ENCODE data around the gene MUC22.
"Not testable (repeated sequence)": the region's sequence is repeated elsewhere in the genome, so short reads cannot be mapped to it uniquely, and the experiment has no call there.

The MUC22 gene

DNA sequence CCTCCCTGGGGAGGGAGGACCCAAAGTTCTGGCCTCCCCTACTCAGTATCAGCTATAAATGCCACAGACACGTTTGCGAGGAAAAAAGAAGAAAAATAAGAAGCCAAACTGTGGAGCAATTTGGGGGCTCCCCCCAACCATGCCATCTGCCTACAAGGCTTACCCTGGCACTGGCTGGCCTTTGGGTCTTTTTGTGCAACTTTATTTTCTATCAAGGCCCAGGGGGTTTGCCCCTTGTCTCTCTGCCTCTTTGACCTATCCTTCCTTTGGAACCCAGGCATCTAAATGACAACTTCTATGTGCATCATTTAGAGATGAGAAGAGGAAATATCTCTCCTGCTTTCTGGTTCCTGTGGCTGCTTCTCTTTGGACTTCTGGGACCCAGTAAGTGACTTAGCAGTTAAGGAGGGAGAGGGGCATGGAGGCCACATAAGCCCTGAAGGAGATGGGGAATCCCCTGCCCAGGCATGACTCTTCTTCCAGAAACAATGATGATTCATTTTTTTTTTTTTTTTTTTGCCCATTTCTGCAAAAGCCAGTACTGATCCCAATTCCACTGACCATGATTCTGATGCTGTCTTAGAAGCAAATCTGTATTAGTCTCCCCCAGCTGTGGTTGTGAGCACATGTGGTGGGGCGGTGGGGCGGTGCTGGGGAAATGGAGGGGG, at the start of gene MUC22:
TSS of gene MUC22 (plus strand) at position 82 of the 668 bp plus-strand sequence. CDS start at position 315, 233 bp downstream.
- TF ChIP-seq POLR2AphosphoS5 (IDR thresholded peaks at IDR 0.05; ENCODE audit: borderline replicate concordance, low read depth, low read length), result no peak
- TF ChIP-seq FOXP2 (optimal IDR thresholded peaks at IDR 0.05; ENCODE audit: control extremely low read depth, extremely low read length, insufficient read depth), result no peak
- TF ChIP-seq EZH2 (IDR thresholded peaks at IDR 0.05), result no peak
- Histone ChIP-seq H3K4me3 (no peak within 1 kb of the TSS), H3K27ac (no peak within 1 kb of the TSS), H3K36me3 (ENCODE audit: insufficient read depth, low read length) (no peaks in the 10 kb centered on the region), H3K9me3 (ENCODE audit: low read depth, low read length) (no peaks in the 10 kb centered on the region), H3K9ac (ENCODE audit: insufficient read length) (no peak within 1 kb of the TSS)
- no peak for DNase-seq (ENCODE audit: low read depth, low spot score)

DNA sequence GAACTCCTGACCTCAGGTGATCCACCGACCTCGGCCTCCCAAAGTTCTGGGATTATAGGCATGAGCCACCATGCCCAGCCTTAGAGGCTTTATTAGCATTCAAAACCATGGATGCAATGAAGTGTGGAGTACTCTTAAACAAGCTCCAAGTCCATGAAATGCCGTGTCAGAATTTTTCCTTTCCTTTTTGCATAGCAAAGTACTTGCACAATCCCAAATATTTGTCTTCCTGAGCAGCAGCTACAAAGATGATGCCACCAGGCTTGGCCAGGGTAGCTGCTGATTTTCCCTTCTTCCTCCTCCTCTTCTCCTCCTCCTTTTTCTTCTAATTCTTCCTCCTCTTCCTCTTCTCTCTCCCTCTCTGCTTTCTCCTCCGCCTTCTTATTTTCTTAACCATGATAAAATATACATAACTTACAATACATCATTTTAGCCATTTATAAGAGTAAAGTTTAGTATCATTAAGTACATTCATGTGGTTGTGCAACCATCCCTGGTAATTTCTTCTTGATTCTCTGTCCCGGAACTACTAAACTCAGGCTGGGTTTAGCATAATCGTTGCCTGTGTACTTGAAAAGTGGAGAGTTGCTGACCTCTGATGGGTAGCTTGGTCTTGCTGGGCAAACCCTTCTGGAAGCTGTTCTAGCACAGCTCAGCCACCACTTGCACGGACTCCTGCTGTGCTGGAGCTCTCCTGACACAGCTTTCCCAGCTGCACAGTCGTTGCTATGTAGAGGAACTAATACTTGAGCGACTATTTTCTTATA, 49.2 kb upstream of the MUC22 start:
- Histone ChIP-seq H3K36me3 (ENCODE audit: insufficient read depth, low read length) (no peaks in the 10 kb centered on the region), H3K4me3 (peak overlapping the region; percentile 42), H3K27ac (no peak overlapping the region), H3K9me3 (ENCODE audit: low read depth, low read length) (no peaks in the 10 kb centered on the region), H3K9ac (ENCODE audit: insufficient read length) (no peak overlapping the region)
- TF ChIP-seq FOXP2 (optimal IDR thresholded peaks at IDR 0.05; ENCODE audit: control extremely low read depth, extremely low read length, insufficient read depth), result no peak
- no peak for TF ChIP-seq EZH2 (IDR thresholded peaks at IDR 0.05)
- TF ChIP-seq POLR2AphosphoS5 (IDR thresholded peaks at IDR 0.05; ENCODE audit: borderline replicate concordance, low read depth, low read length), result no peak
- no peak for DNase-seq (ENCODE audit: low read depth, low spot score)

DNA sequence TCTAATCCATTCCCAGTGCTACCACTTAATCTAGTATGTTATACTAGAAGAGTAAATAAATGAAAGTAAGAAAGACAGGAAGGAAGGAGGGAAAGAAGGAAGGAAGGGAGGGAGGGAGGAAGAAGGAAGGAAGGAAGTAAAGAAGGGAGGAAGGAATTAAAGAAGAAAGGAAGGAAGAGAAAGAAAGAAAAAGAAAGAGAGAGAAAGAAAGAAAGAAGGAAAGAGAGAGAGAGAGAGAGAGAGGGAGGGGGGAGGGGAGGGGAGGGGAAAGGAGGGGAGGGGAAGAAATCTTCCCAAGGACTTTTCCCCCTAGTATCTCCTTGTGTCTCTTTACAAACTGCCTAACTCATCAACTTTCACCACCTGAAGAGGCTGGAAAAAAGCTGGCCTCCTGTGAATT, 47.6 kb upstream of the MUC22 start:
- Histone ChIP-seq H3K9me3 (ENCODE audit: low read depth, low read length) (no peaks in the 10 kb centered on the region), H3K4me3 (no peak overlapping the region), H3K27ac (no peak overlapping the region), H3K36me3 (ENCODE audit: insufficient read depth, low read length) (no peaks in the 10 kb centered on the region), H3K9ac (ENCODE audit: insufficient read length) (no peak overlapping the region)
- TF ChIP-seq EZH2 (IDR thresholded peaks at IDR 0.05), result no peak
- no peak for TF ChIP-seq POLR2AphosphoS5 (IDR thresholded peaks at IDR 0.05; ENCODE audit: borderline replicate concordance, low read depth, low read length)
- no peak for TF ChIP-seq FOXP2 (optimal IDR thresholded peaks at IDR 0.05; ENCODE audit: control extremely low read depth, extremely low read length, insufficient read depth)
- no peak for DNase-seq (ENCODE audit: low read depth, low spot score)

DNA sequence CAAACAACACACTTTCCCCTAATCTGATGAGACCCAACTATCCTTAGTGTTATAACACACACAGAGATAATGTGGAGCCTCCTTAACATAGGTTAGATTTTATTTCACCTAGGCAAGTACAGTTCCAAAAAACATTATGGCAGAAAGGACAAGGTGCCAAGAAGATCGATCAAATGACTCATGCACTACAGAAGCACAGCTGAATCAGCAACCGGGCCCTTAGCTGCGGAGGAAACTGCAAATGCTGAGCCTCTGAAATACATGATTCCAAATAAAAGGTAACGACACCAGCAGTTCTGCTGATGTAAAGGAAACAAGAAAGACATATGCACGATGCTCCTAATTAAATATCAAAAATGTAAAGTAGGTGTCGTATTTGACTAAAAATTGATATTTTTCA, 46.6 kb upstream of the MUC22 start:
- Histone ChIP-seq H3K4me3 (no peak overlapping the region), H3K9me3 (ENCODE audit: low read depth, low read length) (no peaks in the 10 kb centered on the region), H3K27ac (no peak overlapping the region), H3K9ac (ENCODE audit: insufficient read length) (no peak overlapping the region), H3K36me3 (ENCODE audit: insufficient read depth, low read length) (no peaks in the 10 kb centered on the region)
- DNase-seq (ENCODE audit: low read depth, low spot score), result no peak
- no peak for TF ChIP-seq POLR2AphosphoS5 (IDR thresholded peaks at IDR 0.05; ENCODE audit: borderline replicate concordance, low read depth, low read length)
- no peak for TF ChIP-seq EZH2 (IDR thresholded peaks at IDR 0.05)
- TF ChIP-seq FOXP2 (optimal IDR thresholded peaks at IDR 0.05; ENCODE audit: control extremely low read depth, extremely low read length, insufficient read depth), result no peak

DNA sequence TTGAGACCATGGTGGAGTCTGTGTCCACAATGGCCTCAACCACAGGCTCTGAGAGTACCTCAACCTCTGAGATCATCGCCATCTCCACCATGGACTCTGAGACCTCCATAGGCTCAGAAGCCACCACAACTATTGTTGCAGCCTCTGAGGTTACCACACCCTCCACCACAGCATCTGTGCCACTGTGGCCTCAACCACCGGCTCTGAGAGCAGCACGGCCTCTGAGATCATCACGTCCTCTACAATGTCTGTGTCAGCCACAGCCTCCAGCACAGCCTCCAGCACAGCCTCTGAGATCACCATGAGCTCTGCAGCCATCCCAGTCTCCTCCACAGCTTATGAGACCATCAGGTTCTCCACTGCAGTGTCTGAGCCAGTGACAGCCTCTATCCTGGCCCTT, 46.2 kb upstream of the MUC22 start:
- no peak overlapping the region for H3K4me3 ChIP-seq
- no peaks in the 10 kb centered on the region for H3K36me3 ChIP-seq (ENCODE audit: insufficient read depth, low read length)
- H3K9ac ChIP-seq (ENCODE audit: insufficient read length), result no peak overlapping the region
- no peak for TF ChIP-seq POLR2AphosphoS5 (IDR thresholded peaks at IDR 0.05; ENCODE audit: borderline replicate concordance, low read depth, low read length)
- no peak for TF ChIP-seq EZH2 (IDR thresholded peaks at IDR 0.05)
- TF ChIP-seq FOXP2 (optimal IDR thresholded peaks at IDR 0.05; ENCODE audit: control extremely low read depth, extremely low read length, insufficient read depth), result no peak
- no peak for DNase-seq (ENCODE audit: low read depth, low spot score)
- H3K9me3 ChIP-seq (ENCODE audit: low read depth, low read length), result no peaks in the 10 kb centered on the region
- H3K27ac ChIP-seq, result no peak overlapping the region

DNA sequence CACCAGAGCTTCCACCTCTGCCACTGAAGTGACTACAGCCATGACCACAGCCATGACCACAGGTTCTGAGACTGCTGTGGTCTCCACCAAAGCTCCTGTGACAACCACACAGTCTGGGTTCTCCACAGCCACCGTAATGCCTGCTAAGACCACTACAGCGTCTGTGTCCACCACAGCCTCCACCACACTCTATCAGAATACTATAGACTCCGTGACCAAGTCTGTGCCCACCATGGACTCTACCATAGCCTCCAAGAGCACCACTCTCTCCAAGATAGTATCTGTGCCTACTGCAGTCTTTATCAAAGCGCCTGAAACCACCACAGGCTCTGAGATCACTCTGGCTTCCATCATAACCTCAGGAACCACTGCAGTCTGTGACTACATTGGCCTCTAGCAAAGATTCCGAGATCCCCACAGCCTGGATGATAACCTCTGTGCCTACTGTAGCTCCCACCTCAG, 45.1 kb upstream of the MUC22 start:
- no peak for DNase-seq (ENCODE audit: low read depth, low spot score)
- Histone ChIP-seq H3K27ac (no peak overlapping the region), H3K9me3 (ENCODE audit: low read depth, low read length) (no peaks in the 10 kb centered on the region), H3K36me3 (ENCODE audit: insufficient read depth, low read length) (no peaks in the 10 kb centered on the region), H3K4me3 (no peak overlapping the region), H3K9ac (ENCODE audit: insufficient read length) (no peak overlapping the region)
- no peak for TF ChIP-seq POLR2AphosphoS5 (IDR thresholded peaks at IDR 0.05; ENCODE audit: borderline replicate concordance, low read depth, low read length)
- TF ChIP-seq FOXP2 (optimal IDR thresholded peaks at IDR 0.05; ENCODE audit: control extremely low read depth, extremely low read length, insufficient read depth), result no peak
- TF ChIP-seq EZH2 (IDR thresholded peaks at IDR 0.05), result no peak

DNA sequence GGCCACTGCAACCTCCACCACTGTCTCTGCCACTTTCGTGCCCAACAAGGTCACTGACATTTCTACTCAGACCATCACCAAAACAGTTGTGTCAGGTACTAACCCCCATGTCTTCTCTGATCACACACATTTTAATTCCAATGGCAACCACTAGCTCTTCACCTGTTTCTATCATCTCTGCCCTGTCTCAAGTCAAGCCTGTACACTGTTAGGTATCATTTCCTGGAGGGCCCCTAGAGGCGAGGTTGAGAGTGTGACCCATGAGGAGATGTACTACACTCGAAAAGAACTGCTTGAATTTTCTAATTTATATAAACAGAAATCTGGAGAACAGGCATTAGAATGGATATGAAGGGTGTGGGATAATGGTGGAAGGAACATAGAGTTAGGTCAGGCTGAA, 44.1 kb upstream of the MUC22 start:
- Histone ChIP-seq H3K9ac (ENCODE audit: insufficient read length) (no peak overlapping the region), H3K36me3 (ENCODE audit: insufficient read depth, low read length) (no peaks in the 10 kb centered on the region), H3K9me3 (ENCODE audit: low read depth, low read length) (no peaks in the 10 kb centered on the region), H3K4me3 (no peak overlapping the region), H3K27ac (no peak overlapping the region)
- DNase-seq (ENCODE audit: low read depth, low spot score), result no peak
- TF ChIP-seq POLR2AphosphoS5 (IDR thresholded peaks at IDR 0.05; ENCODE audit: borderline replicate concordance, low read depth, low read length) (no peak), FOXP2 (optimal IDR thresholded peaks at IDR 0.05; ENCODE audit: control extremely low read depth, extremely low read length, insufficient read depth) (no peak), EZH2 (IDR thresholded peaks at IDR 0.05) (no peak)

DNA sequence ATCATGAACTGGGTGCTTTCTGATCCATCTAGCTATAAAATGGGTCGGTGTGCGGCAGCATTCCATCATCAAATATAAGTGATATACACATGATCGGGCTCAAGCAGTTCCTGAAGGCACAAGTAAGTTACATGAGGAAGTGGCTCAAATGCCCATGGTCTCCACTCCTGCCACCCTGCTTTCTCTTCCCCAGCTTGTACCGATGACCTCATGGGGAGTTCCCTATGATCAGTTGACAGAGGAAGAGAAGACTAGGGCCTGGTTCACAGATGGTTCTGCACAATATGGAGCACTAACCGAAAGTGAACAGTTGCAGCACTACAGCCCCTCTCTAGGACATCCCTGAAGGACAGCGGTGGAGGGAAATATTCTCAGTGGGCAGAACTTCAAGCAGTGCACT, 41.1 kb upstream of the MUC22 start:
- not testable (repeated sequence) for H3K27ac ChIP-seq; H3K9me3 ChIP-seq (ENCODE audit: low read depth, low read length); H3K9ac ChIP-seq (ENCODE audit: insufficient read length); H3K4me3 ChIP-seq; H3K36me3 ChIP-seq (ENCODE audit: insufficient read depth, low read length); DNase-seq (ENCODE audit: low read depth, low spot score)

Data from SK-N-MC (cell line).